ENCODE results near the gene SERPINB12.

SERPINB12 gene

GRCh38 chr18:63603772-63604171 is 61.6 kb downstream of the SERPINB12 start:
- DNase-seq = no peak

- no peak for DNase-seq
Observed at GRCh38 chr18:63604791-63605567, 62.8 kb downstream of the SERPINB12 start.

- no peak for DNase-seq
Observed at GRCh38 chr18:63606526-63606925, 64.4 kb downstream of the SERPINB12 start.

DNA sequence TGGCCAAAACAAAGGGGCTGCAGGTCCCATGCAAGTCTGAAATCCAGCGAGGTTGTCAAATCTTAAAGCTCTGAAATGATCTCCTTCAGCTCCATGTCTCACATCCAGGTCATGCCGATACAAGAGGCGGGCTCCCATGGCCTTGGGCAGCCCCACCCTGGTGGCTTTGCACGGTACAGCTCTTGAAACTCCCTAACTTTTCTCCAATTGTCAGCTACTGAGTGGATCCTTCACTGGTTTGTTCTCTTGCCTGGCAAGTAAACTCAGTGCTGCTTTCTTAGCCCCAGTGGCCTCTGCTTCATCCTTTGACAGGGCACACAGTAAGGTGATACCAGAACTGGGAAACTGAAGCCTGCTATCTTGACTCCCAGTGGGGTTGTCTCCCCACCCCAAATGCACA is 71.3 kb downstream of the SERPINB12 start:
- DNase-seq = no peak

GRCh38 chr18:63617049-63617914 is 75.1 kb downstream of the SERPINB12 start:
- DNase-seq = no peak

DNA sequence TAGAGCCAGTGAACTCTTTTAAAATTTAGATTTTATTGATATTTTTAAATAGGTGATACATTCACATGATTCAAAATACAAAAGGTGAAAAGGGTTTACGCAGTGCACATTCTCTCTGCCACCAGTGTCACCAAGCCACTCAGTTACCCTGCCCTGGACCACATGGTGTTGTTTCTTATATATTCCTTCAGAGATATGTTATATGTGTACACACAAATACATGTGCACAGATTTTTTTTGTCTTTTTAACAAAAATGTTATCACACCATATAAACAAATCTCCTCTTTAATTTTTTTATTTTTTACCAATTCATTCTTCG is 75.7 kb downstream of the SERPINB12 start:
- DNase-seq = no peak
